Keratinocyte (primary cell): ENCODE results near the gene PAPPA2.

Experiments used
- CTCF ChIP-seq, 3 experiments: IDR thresholded peaks in 1 of 3; conservative IDR thresholded peaks in 1 of 3; optimal IDR thresholded peaks in 1 of 3; 2 replicates in 2 of 3; 3 replicates in 1 of 3; pipeline versions ENCODE3 to v1.5.1; 2011; ENCODE audit warnings: low read length in 3 of 3, mild to moderate bottlenecking in 3 of 3, moderate library complexity in 2 of 3, control low read depth in 1 of 3, inconsistent platforms in 1 of 3; ENCODE audit not compliant: insufficient read depth in 2 of 3; ENCODE audit errors: extremely low read depth in 1 of 3
- EZH2 ChIP-seq: IDR thresholded peaks from one replicate; pipeline ENCODE4 v1.6.1; 2012; ENCODE audit warnings: inconsistent platforms, mild to moderate bottlenecking, low read length, moderate library complexity

- TF ChIP-seq CTCF (optimal IDR thresholded peaks at IDR 0.05 in 1 of 3, IDR thresholded peaks at IDR 0.05 in 1 of 3, conservative IDR thresholded peaks at IDR 0.05 in 1 of 3; ENCODE audit: extremely low read depth in 1 of 3, insufficient read depth in 2 of 3, low read length in 3 of 3) (no peak), EZH2 (no peak)
Measured at GRCh38 chr1:176536588-176536987, 73.6 kb downstream of the PAPPA2 start.
